Vagina (tissue), 2 donors: ENCODE measurements around the gene ALB.

Experiments used
- POLR2A ChIP-seq, 2 donors: fragments of 450-650 bp; IDR thresholded peaks; one replicate each; pipeline ENCODE4 v1.6.1; 2017; ENCODE audit warnings: antibody characterized with exemption in 2 of 2, mild to moderate bottlenecking in 2 of 2, moderate library complexity in 2 of 2
- TF ChIP-seq, protein P1 (sequence below), 3 experiments: fragments of 450-650 bp in 2 of 3; fragments of 200-600 bp in 1 of 3; sonication (generic) in 1 of 3; IDR thresholded peaks; one replicate each; pipeline ENCODE4 v1.5.1; 2017 to 2019; ENCODE audit warnings: antibody characterized with exemption in 3 of 3, mild to moderate bottlenecking in 2 of 3, moderate library complexity in 2 of 3

DNA sequence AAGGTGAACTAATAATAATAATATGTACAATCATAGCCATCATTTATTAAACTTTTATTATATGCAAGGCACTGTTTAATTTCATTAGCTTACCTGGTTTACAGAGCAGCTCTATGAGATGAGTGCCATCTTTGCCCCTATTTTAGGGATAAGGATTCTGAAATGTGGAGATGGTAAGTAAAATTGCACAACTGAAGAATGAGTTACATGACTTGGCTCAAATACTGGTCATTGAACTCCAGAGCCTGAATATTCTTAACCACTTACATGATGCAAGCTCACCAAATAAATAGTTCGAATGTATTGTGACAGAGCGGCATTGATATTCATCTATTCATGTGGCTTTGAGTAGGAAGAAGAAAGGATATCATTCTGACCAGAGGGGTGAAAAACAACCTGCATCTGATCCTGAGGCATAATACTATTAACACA, 11.7 kb downstream of the ALB start:
- TF ChIP-seq, protein P1, sequence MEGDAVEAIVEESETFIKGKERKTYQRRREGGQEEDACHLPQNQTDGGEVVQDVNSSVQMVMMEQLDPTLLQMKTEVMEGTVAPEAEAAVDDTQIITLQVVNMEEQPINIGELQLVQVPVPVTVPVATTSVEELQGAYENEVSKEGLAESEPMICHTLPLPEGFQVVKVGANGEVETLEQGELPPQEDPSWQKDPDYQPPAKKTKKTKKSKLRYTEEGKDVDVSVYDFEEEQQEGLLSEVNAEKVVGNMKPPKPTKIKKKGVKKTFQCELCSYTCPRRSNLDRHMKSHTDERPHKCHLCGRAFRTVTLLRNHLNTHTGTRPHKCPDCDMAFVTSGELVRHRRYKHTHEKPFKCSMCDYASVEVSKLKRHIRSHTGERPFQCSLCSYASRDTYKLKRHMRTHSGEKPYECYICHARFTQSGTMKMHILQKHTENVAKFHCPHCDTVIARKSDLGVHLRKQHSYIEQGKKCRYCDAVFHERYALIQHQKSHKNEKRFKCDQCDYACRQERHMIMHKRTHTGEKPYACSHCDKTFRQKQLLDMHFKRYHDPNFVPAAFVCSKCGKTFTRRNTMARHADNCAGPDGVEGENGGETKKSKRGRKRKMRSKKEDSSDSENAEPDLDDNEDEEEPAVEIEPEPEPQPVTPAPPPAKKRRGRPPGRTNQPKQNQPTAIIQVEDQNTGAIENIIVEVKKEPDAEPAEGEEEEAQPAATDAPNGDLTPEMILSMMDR (IDR thresholded peaks at IDR 0.05), result no peak
- no peak for TF ChIP-seq POLR2A (IDR thresholded peaks at IDR 0.05)
